GM12801 (cell line): Measurements from ENCODE around the gene C3orf20.

Source experiments
- CTCF ChIP-seq: IDR thresholded peaks from one replicate; pipeline ENCODE4 v1.5.1; 2011; ENCODE audit warnings: control low read depth; ENCODE audit not compliant: insufficient read length; ENCODE audit errors: extremely low read depth

The C3orf20 gene

GRCh38 chr3:14674841-14675240 lies at the start of gene C3orf20:
C3orf20 (plus strand) TSS chr3:14675141; CDS start chr3:14682714, 7,573 bp downstream.
- TF ChIP-seq CTCF = no peak

- TF ChIP-seq CTCF = no peak
Observed at GRCh38 chr3:14625443-14625842, 49.5 kb upstream of the C3orf20 start.

- TF ChIP-seq CTCF = no peak
Observed at GRCh38 chr3:14627815-14628214, 47.1 kb upstream of the C3orf20 start.

- TF ChIP-seq CTCF = no peak
Observed at GRCh38 chr3:14628406-14628805, 46.5 kb upstream of the C3orf20 start.

- TF ChIP-seq CTCF = no peak
Observed at GRCh38 chr3:14630404-14631100, 44.4 kb upstream of the C3orf20 start.

GRCh38 chr3:14631101-14631497 lies 43.8 kb upstream of the C3orf20 start:
- no peak for TF ChIP-seq CTCF

- no peak for TF ChIP-seq CTCF
Observed at GRCh38 chr3:14631687-14632441, 43.1 kb upstream of the C3orf20 start.
